ENCODE results near the gene NTN5. TPM values are rescaled to one million over a fixed set of nuclear protein-coding genes. Genes with fewer than 3 reads are reported as not detected.

The NTN5 gene
- total RNA-seq, 1 donor from 2014 or later, result 1.8 TPM

GRCh38 chr19:48627865-48628314 is 44.9 kb downstream of the NTN5 start:
- peaks cover 18% of the 10 kb centered on the region for H3K4me1 Mint-ChIP-seq (ENCODE audit: low read depth, unreplicated experiment)
- no peak for DNase-seq
- H3K9me3 Mint-ChIP-seq (ENCODE audit: unreplicated experiment), result peaks cover 14% of the 10 kb centered on the region
- H3K27me3 Mint-ChIP-seq (ENCODE audit: unreplicated experiment), result peaks cover 8% of the 10 kb centered on the region
- H3K4me3 Mint-ChIP-seq (ENCODE audit: unreplicated experiment), result no peak overlapping the region
- no peaks in the 10 kb centered on the region for H3K36me3 Mint-ChIP-seq (ENCODE audit: unreplicated experiment)
- TF ChIP-seq, protein P1, sequence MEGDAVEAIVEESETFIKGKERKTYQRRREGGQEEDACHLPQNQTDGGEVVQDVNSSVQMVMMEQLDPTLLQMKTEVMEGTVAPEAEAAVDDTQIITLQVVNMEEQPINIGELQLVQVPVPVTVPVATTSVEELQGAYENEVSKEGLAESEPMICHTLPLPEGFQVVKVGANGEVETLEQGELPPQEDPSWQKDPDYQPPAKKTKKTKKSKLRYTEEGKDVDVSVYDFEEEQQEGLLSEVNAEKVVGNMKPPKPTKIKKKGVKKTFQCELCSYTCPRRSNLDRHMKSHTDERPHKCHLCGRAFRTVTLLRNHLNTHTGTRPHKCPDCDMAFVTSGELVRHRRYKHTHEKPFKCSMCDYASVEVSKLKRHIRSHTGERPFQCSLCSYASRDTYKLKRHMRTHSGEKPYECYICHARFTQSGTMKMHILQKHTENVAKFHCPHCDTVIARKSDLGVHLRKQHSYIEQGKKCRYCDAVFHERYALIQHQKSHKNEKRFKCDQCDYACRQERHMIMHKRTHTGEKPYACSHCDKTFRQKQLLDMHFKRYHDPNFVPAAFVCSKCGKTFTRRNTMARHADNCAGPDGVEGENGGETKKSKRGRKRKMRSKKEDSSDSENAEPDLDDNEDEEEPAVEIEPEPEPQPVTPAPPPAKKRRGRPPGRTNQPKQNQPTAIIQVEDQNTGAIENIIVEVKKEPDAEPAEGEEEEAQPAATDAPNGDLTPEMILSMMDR (IDR thresholded peaks at IDR 0.05; ENCODE audit: partially characterized antibody, unreplicated experiment), result no peak
- no peak overlapping the region for H3K27ac Mint-ChIP-seq (ENCODE audit: unreplicated experiment)

DNA sequence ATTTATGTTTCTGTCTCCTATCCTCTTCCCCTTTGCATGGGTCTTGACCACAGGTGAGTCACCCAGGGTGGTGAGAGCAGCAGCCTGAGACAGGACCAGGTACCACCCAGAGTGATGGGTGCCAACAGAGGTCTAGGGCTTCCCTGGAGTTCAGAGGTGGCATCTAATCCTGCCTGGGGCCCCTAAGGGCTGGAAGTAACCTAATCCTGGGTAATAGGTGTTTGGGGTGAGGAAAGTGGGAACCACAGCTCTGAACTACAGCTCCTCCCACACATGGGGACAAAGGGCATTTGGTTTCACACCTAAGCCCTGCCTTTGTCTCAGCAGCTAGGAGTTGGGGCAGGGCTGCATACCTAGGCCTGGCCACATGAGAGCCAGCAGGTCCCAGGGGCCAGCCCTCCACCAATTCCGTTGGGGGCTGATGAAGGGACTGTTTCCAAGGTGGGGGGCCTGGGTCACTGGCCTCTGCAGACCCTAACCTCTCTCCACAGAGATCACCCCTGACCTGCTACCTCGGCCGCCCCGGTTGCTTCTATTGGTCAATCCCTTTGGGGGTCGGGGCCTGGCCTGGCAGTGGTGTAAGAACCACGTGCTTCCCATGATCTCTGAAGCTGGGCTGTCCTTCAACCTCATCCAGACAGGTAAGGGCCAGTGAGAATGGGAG is 45.5 kb downstream of the NTN5 start:
- Mint-ChIP-seq H3K27me3 (ENCODE audit: unreplicated experiment) (peaks cover 10% of the 10 kb centered on the region), H3K4me3 (ENCODE audit: unreplicated experiment) (peak overlapping the region; percentile 20)
- DNase-seq, result no peak

DNA sequence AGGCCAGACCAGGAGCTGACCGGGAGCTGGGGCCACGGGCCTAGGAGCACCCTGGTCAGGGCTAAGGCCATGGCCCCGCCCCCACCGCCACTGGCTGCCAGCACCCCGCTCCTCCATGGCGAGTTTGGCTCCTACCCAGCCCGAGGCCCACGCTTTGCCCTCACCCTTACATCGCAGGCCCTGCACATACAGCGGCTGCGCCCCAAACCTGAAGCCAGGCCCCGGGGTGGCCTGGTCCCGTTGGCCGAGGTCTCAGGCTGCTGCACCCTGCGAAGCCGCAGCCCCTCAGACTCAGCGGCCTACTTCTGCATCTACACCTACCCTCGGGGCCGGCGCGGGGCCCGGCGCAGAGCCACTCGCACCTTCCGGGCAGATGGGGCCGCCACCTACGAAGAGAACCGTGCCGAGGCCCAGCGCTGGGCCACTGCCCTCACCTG is 46.9 kb downstream of the NTN5 start:
- H3K27me3 Mint-ChIP-seq (ENCODE audit: unreplicated experiment), result peaks cover 12% of the 10 kb centered on the region
- H3K4me1 Mint-ChIP-seq (ENCODE audit: low read depth, unreplicated experiment), result peaks cover 27% of the 10 kb centered on the region
- TF ChIP-seq, protein P1 (IDR thresholded peaks at IDR 0.05; ENCODE audit: partially characterized antibody, unreplicated experiment), result no peak
- peaks cover 13% of the 10 kb centered on the region for H3K9me3 Mint-ChIP-seq (ENCODE audit: unreplicated experiment)
- no peak for DNase-seq
- H3K36me3 Mint-ChIP-seq (ENCODE audit: unreplicated experiment), result no peaks in the 10 kb centered on the region
- no peak overlapping the region for H3K27ac Mint-ChIP-seq (ENCODE audit: unreplicated experiment)
- H3K4me3 Mint-ChIP-seq (ENCODE audit: unreplicated experiment), result peak overlapping the region; percentile 98

More for the DNA sequence above, 45.5 kb downstream of the NTN5 start:
- Mint-ChIP-seq H3K36me3 (ENCODE audit: unreplicated experiment) (no peaks in the 10 kb centered on the region), H3K4me1 (ENCODE audit: low read depth, unreplicated experiment) (peaks cover 21% of the 10 kb centered on the region), H3K9me3 (ENCODE audit: unreplicated experiment) (peaks cover 14% of the 10 kb centered on the region), H3K27ac (ENCODE audit: unreplicated experiment) (no peak overlapping the region)
- TF ChIP-seq, protein P1 (IDR thresholded peaks at IDR 0.05; ENCODE audit: partially characterized antibody, unreplicated experiment), result no peak

- peaks cover 12% of the 10 kb centered on the region for H3K27me3 Mint-ChIP-seq (ENCODE audit: unreplicated experiment)
- H3K4me1 Mint-ChIP-seq (ENCODE audit: low read depth, unreplicated experiment), result peaks cover 24% of the 10 kb centered on the region
- peak overlapping the region; percentile 98 for H3K4me3 Mint-ChIP-seq (ENCODE audit: unreplicated experiment)
- no peaks in the 10 kb centered on the region for H3K36me3 Mint-ChIP-seq (ENCODE audit: unreplicated experiment)
- peak overlapping the region; percentile 90 for H3K27ac Mint-ChIP-seq (ENCODE audit: unreplicated experiment)
- peaks cover 13% of the 10 kb centered on the region for H3K9me3 Mint-ChIP-seq (ENCODE audit: unreplicated experiment)
- TF ChIP-seq, protein P1 (IDR thresholded peaks at IDR 0.05; ENCODE audit: partially characterized antibody, unreplicated experiment), result no peak
- peak; percentile 54 for DNase-seq
These were observed 47.8 kb downstream of the NTN5 start for GRCh38 chr19:48624791-48625723.

Data from glutamatergic neuron (in vitro differentiated cells).